Upper lobe of right lung (tissue), 1 donor: ENCODE results near the gene ADGRG1. TPM values are rescaled to one million over a fixed set of nuclear protein-coding genes. Genes with fewer than 3 reads are reported as not detected.

ENCODE experiments used
- ATAC-seq: fragments of 200-7000 bp; cut with Tn5 transposase; one replicate; pipeline ENCODE4 v1.9.1; 2020; ENCODE audit warnings: mild to moderate bottlenecking, moderate library complexity
- DNase-seq: peaks from one replicate; pipeline ENCODE4 v3.0.0-alpha.2; 2020
- H3K27ac ChIP-seq: fragments of 200-600 bp; one replicate; pipeline ENCODE4 v1.8.0; 2022
- H3K27me3 ChIP-seq: fragments of 200-600 bp; one replicate; pipeline ENCODE4 v1.8.0; 2022; ENCODE audit warnings: mild to moderate bottlenecking
- H3K36me3 ChIP-seq: fragments of 200-600 bp; one replicate; pipeline ENCODE4 v1.8.0; 2022
- H3K4me1 ChIP-seq: fragments of 200-600 bp; one replicate; pipeline ENCODE4 v1.8.0; 2022
- H3K4me3 ChIP-seq: fragments of 200-600 bp; one replicate; pipeline ENCODE4 v1.8.0; 2022; ENCODE audit warnings: mild to moderate bottlenecking
- H3K9me3 ChIP-seq: fragments of 200-600 bp; one replicate; pipeline ENCODE4 v1.8.0; 2022
- CTCF ChIP-seq: fragments of 200-600 bp; IDR thresholded peaks from one replicate; pipeline ENCODE4 v1.8.0; 2022; ENCODE audit warnings: antibody characterized with exemption
- intact Hi-C: fragments of 100-400 bp; cut with DNase I; formaldehyde crosslinking; loops from one replicate; pipeline ENCODE4 v1.11.0; 2022
- total RNA-seq: library from RNA; stranded (reverse); fragmentation: NEBNext Ultra II Directional; extraction: Animal tissue kit (Norgen Biotek cat#: 25700); gene quantifications from one replicate; pipeline ENCODE4 v1.2.1, GENCODE V29; 2021
- donor health status: DM: no; HTN: yes; CAD: no; lungs with severe emphysema.

ADGRG1 gene
- total RNA-seq, 1 donor from 2014 or later: 66.9 TPM

- intact Hi-C loops: no loop called here
- H3K27ac ChIP-seq: no peak overlapping the region
- H3K36me3 ChIP-seq: no peaks in the 10 kb centered on the region
- DNase-seq (no peak), ATAC-seq (peak; percentile 36)
- H3K4me1 ChIP-seq: peaks cover 53% of the 10 kb centered on the region
- no peak overlapping the region for H3K4me3 ChIP-seq
- no peaks in the 10 kb centered on the region for H3K9me3 ChIP-seq
- no peaks in the 10 kb centered on the region for H3K27me3 ChIP-seq
- TF ChIP-seq CTCF: no peak
These were observed 12.2 kb downstream of the ADGRG1 start for GRCh38 chr16:57640612-57641011.

- no peaks in the 10 kb centered on the region for H3K27me3 ChIP-seq
- H3K36me3 ChIP-seq: no peaks in the 10 kb centered on the region
- H3K4me1 ChIP-seq: peaks cover 44% of the 10 kb centered on the region
- no peaks in the 10 kb centered on the region for H3K9me3 ChIP-seq
- no peak overlapping the region for H3K4me3 ChIP-seq
- intact Hi-C loops: no loop called here
- ATAC-seq: no peak
- peak overlapping the region; percentile 24 for H3K27ac ChIP-seq
- DNase-seq: no peak
- no peak for TF ChIP-seq CTCF
These were observed 14.0 kb downstream of the ADGRG1 start for GRCh38 chr16:57642160-57643135.

GRCh38 chr16:57643147-57643874 is 14.9 kb downstream of the ADGRG1 start:
- intact Hi-C loops: no loop called here
- no peak for TF ChIP-seq CTCF

GRCh38 chr16:57643910-57644309 is 15.5 kb downstream of the ADGRG1 start:
- TF ChIP-seq CTCF: no peak
- Histone ChIP-seq H3K9me3 (no peaks in the 10 kb centered on the region), H3K27ac (no peak overlapping the region), H3K36me3 (no peaks in the 10 kb centered on the region), H3K4me1 (peaks cover 43% of the 10 kb centered on the region), H3K4me3 (no peak overlapping the region), H3K27me3 (peaks cover 4% of the 10 kb centered on the region)
- ATAC-seq (no peak), DNase-seq (no peak)
- intact Hi-C loops: no loop called here

More at GRCh38 chr16:57643147-57643874, 14.9 kb downstream of the ADGRG1 start:
- Histone ChIP-seq H3K27me3 (peaks cover under 1% of the 10 kb centered on the region), H3K4me1 (peaks cover 41% of the 10 kb centered on the region), H3K4me3 (no peak overlapping the region), H3K36me3 (no peaks in the 10 kb centered on the region), H3K9me3 (no peaks in the 10 kb centered on the region), H3K27ac (peak overlapping the region; percentile 24)
- DNase-seq (peak; percentile 78), ATAC-seq (peak; percentile 55)

GRCh38 chr16:57644383-57645014 is 16.1 kb downstream of the ADGRG1 start:
- no peak for TF ChIP-seq CTCF
- H3K4me1 ChIP-seq: peaks cover 38% of the 10 kb centered on the region
- no peaks in the 10 kb centered on the region for H3K36me3 ChIP-seq
- ATAC-seq (no peak), DNase-seq (no peak)
- peaks cover 4% of the 10 kb centered on the region for H3K27me3 ChIP-seq
- no peaks in the 10 kb centered on the region for H3K9me3 ChIP-seq
- intact Hi-C loops: loop anchor here (5.0 kb wide), 1 partner anchor 52 kb away; no protein-coding TSS in a partner anchor
- no peak overlapping the region for H3K27ac ChIP-seq
- no peak overlapping the region for H3K4me3 ChIP-seq
